Lower leg skin (tissue), 3 donors: Measurements from ENCODE around the gene FAM171A1.

Experiments used
- CTCF ChIP-seq, 3 donors: fragments of 450-650 bp; IDR thresholded peaks; one replicate each; pipeline ENCODE4 v1.5.1; 2016; ENCODE audit warnings: antibody characterized with exemption in 3 of 3, mild to moderate bottlenecking in 3 of 3, moderate library complexity in 2 of 3
- POLR2A ChIP-seq, 2 donors: fragments of 450-650 bp; IDR thresholded peaks; one replicate each; pipeline ENCODE4 v1.6.1; 2016 to 2017; ENCODE audit warnings: antibody characterized with exemption in 2 of 2, mild to moderate bottlenecking in 1 of 2, moderate library complexity in 1 of 2

- no peak for TF ChIP-seq CTCF (IDR thresholded peaks at IDR 0.05)
- TF ChIP-seq POLR2A (IDR thresholded peaks at IDR 0.05), result no peak
Measured at GRCh38 chr10:15223174-15223573, 147.9 kb downstream of the FAM171A1 start.
